Ovary (tissue), 3 donors: ENCODE results near the gene CACNA2D3.

ENCODE experiments used
- EP300 ChIP-seq: sonication (generic); formaldehyde crosslinking; IDR thresholded peaks from one replicate; pipeline ENCODE4 v1.6.1; 2017; ENCODE audit warnings: antibody characterized with exemption
- POLR2A ChIP-seq: fragments of 450-650 bp; IDR thresholded peaks from one replicate; pipeline ENCODE4 v1.6.1; 2017; ENCODE audit warnings: antibody characterized with exemption, mild to moderate bottlenecking, moderate library complexity
- TF ChIP-seq, protein P1 (sequence below), 3 donors: fragments of 450-650 bp in 2 of 3; fragments of 200-600 bp in 1 of 3; IDR thresholded peaks; one replicate each; pipeline versions ENCODE4 v1.5.1 to v1.8.0; 2016 to 2022; ENCODE audit warnings: antibody characterized with exemption in 3 of 3, mild to moderate bottlenecking in 1 of 3
- donor health status: DM: no; HTN: no; CAD: no.

DNA sequence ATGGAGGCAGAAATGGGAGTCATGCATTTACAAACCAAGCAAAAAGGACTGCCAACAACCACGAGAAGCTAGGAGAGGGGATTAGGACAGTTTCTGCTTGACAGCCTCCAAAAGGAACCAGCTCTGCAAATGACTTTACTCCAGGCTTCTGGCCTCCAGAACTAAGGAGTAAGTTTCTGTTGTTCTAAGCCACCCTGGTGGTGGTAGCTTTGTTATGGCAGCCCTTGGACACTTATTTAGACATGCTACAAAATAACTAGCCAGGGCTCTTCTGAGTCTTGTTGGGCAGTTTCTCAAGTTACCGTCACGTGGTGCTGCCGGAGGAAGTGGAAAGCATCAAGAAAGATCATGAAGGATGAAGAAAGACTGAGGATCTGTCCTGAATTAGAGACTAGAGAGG is 419.0 kb downstream of the CACNA2D3 start:
- TF ChIP-seq, protein P1, sequence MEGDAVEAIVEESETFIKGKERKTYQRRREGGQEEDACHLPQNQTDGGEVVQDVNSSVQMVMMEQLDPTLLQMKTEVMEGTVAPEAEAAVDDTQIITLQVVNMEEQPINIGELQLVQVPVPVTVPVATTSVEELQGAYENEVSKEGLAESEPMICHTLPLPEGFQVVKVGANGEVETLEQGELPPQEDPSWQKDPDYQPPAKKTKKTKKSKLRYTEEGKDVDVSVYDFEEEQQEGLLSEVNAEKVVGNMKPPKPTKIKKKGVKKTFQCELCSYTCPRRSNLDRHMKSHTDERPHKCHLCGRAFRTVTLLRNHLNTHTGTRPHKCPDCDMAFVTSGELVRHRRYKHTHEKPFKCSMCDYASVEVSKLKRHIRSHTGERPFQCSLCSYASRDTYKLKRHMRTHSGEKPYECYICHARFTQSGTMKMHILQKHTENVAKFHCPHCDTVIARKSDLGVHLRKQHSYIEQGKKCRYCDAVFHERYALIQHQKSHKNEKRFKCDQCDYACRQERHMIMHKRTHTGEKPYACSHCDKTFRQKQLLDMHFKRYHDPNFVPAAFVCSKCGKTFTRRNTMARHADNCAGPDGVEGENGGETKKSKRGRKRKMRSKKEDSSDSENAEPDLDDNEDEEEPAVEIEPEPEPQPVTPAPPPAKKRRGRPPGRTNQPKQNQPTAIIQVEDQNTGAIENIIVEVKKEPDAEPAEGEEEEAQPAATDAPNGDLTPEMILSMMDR (IDR thresholded peaks at IDR 0.05): no peak
- TF ChIP-seq EP300 (no peak), POLR2A (no peak)
